Esophagus muscularis mucosa (tissue), 3 donors: ENCODE results near the gene ARID5B.

Source experiments
- EP300 ChIP-seq: sonication (generic); formaldehyde crosslinking; IDR thresholded peaks from one replicate; pipeline ENCODE4 v1.6.1; 2017; ENCODE audit warnings: antibody characterized with exemption
- TF ChIP-seq, protein P1 (sequence below), 3 experiments: fragments of 200-600 bp in 2 of 3; fragments of 450-650 bp in 1 of 3; sonication (generic) in 2 of 3; IDR thresholded peaks; one replicate each; pipeline ENCODE4 v1.5.1; 2017 to 2019; ENCODE audit warnings: antibody characterized with exemption in 3 of 3, mild to moderate bottlenecking in 2 of 3, moderate library complexity in 1 of 3

DNA sequence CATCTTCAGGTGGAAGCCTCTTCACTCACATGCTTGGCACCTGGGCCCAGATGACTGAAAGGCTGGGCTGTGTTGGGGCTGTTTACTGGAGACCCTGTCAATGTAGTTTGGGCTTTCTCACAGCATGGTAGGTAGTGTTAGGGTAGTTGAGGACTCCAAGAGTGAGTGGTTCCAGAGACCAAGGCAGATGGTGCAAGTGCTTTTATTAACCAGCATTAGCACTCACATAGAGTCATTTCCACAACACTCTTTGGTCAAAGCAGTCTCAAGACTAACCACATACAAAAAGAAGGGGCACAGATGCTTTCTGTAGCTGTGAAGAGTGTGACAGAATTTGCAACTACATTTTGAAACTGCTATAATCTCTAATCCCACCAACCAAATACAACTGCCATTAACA is 232.1 kb downstream of the ARID5B start:
- TF ChIP-seq EP300 = no peak
- TF ChIP-seq, protein P1, sequence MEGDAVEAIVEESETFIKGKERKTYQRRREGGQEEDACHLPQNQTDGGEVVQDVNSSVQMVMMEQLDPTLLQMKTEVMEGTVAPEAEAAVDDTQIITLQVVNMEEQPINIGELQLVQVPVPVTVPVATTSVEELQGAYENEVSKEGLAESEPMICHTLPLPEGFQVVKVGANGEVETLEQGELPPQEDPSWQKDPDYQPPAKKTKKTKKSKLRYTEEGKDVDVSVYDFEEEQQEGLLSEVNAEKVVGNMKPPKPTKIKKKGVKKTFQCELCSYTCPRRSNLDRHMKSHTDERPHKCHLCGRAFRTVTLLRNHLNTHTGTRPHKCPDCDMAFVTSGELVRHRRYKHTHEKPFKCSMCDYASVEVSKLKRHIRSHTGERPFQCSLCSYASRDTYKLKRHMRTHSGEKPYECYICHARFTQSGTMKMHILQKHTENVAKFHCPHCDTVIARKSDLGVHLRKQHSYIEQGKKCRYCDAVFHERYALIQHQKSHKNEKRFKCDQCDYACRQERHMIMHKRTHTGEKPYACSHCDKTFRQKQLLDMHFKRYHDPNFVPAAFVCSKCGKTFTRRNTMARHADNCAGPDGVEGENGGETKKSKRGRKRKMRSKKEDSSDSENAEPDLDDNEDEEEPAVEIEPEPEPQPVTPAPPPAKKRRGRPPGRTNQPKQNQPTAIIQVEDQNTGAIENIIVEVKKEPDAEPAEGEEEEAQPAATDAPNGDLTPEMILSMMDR (IDR thresholded peaks at IDR 0.05) = no peak
